ENCODE data around the gene ASCL3.

DNA sequence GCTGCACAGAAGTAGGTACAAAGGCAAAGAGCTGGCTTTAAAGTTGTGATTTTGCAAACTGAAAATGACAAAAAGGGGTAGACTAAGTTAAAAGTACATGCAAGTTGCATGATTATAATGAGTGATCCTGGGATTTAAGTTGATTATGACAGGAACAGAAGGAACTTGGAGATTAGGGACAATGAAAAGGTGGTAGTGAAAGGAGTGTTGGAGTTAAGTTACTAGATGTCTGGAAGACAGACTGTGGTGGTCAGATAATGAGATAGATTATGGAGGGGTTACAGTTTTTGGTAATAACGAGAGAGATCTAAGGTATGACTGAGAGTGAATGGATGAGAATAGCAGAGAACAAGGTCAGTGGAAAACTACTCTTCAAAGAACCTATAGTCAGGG, 29.1 kb upstream of the ASCL3 start:
- TF ChIP-seq POLR2AphosphoS5 (IDR thresholded peaks at IDR 0.05): no peak
- TF ChIP-seq, protein P1, sequence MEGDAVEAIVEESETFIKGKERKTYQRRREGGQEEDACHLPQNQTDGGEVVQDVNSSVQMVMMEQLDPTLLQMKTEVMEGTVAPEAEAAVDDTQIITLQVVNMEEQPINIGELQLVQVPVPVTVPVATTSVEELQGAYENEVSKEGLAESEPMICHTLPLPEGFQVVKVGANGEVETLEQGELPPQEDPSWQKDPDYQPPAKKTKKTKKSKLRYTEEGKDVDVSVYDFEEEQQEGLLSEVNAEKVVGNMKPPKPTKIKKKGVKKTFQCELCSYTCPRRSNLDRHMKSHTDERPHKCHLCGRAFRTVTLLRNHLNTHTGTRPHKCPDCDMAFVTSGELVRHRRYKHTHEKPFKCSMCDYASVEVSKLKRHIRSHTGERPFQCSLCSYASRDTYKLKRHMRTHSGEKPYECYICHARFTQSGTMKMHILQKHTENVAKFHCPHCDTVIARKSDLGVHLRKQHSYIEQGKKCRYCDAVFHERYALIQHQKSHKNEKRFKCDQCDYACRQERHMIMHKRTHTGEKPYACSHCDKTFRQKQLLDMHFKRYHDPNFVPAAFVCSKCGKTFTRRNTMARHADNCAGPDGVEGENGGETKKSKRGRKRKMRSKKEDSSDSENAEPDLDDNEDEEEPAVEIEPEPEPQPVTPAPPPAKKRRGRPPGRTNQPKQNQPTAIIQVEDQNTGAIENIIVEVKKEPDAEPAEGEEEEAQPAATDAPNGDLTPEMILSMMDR (IDR thresholded peaks at IDR 0.05): no peak

All from prostate gland (tissue), 2 donors.